Measurements from ENCODE around the gene DGKD. TPM values are rescaled to one million over a fixed set of nuclear protein-coding genes. Genes with fewer than 3 reads are reported as not detected.

The DGKD gene
- total RNA-seq, 2 experiments from 2014 or later, result 147 to 156 TPM

- Histone ChIP-seq H3K9me3 (ENCODE audit: control insufficient read depth in 1 of 2, insufficient read depth in 1 of 2, low read length in 2 of 2) (no peaks in the 10 kb centered on the region), H3K27ac (ENCODE audit: low read depth in 1 of 2, low read length in 2 of 2) (no peak overlapping the region), H3K36me3 (ENCODE audit: insufficient read depth, low read length) (peaks cover 22% of the 10 kb centered on the region), H3K27me3 (ENCODE audit: control insufficient read depth in 1 of 2, insufficient read depth in 2 of 2, low read length in 2 of 2) (no peaks in the 10 kb centered on the region), H3K4me1 (ENCODE audit: insufficient read depth, low read length) (no peaks in the 10 kb centered on the region), H3K4me3 (ENCODE audit: low read length) (no peak overlapping the region)
- Mint-ChIP-seq H3K27me3 (no peaks in the 10 kb centered on the region), H3K9me3 (no peaks in the 10 kb centered on the region), H3K36me3 (ENCODE audit: low read depth) (peaks cover 38% of the 10 kb centered on the region), H3K4me1 (ENCODE audit: low read depth) (no peaks in the 10 kb centered on the region), H3K4me3 (no peak overlapping the region), H3K27ac (no peak overlapping the region)
- DNase-seq (no peak), ATAC-seq (ENCODE audit: poor library complexity) (no peak)
- intact Hi-C loops (cut with DNase I, micrococcal nuclease), result no loop called here
- ChIA-PET POLR2A (no interaction called here), CTCF (no interaction called here)
- no peak for TF ChIP-seq CTCF (IDR thresholded peaks at IDR 0.05)
Observed at GRCh38 chr2:233519787-233520611, 165.7 kb downstream of the DGKD start.

Other genes starting within 250 kb of the DGKD start
- 100 to 1,000 TPM; 134 to 135 TPM for gene ATG16L1, start 102.8 kb upstream of the DGKD start, total RNA-seq
- gene SAG, start 46.7 kb upstream of the DGKD start, total RNA-seq, result under 1 TPM; 0.03 to 0.22 TPM
- gene USP40, start 212.3 kb downstream of the DGKD start, total RNA-seq, result 1 to 10 TPM; 7.2 to 8.7 TPM

Data from CD4-positive, alpha-beta T cell (primary cell).